PFSK-1 (cell line): Measurements from ENCODE around the gene BEND7.

Source experiments
- FOXP2 ChIP-seq: optimal IDR thresholded peaks from 2 replicates; pipeline ENCODE3; 2011; ENCODE audit warnings: borderline replicate concordance, control low read depth, inconsistent platforms; ENCODE audit not compliant: insufficient read depth; ENCODE audit errors: extremely low read length, extremely low read depth
- POLR2AphosphoS5 ChIP-seq: IDR thresholded peaks from 2 replicates; pipeline ENCODE4 v1.6.1; 2012; ENCODE audit warnings: low read depth, mild to moderate bottlenecking, control low read depth, low read length, moderate library complexity
- REST ChIP-seq, 2 experiments: IDR thresholded peaks; 2 replicates each; pipeline versions ENCODE4 v1.6.1 to v1.8.0; 2011 to 2012; ENCODE audit warnings: low read depth in 2 of 2, low read length in 2 of 2, control low read depth in 1 of 2, inconsistent platforms in 1 of 2, mild to moderate bottlenecking in 1 of 2, moderate library complexity in 1 of 2; ENCODE audit not compliant: insufficient read depth in 1 of 2
- SIN3A ChIP-seq: IDR thresholded peaks from 2 replicates; pipeline ENCODE4 v1.6.1; 2012; ENCODE audit warnings: mild to moderate bottlenecking, low read length, moderate library complexity, borderline replicate concordance; ENCODE audit not compliant: insufficient read depth
- TAF1 ChIP-seq: IDR thresholded peaks from 2 replicates; pipeline ENCODE4 v1.6.1; 2012; ENCODE audit warnings: low read length, control low read depth, borderline replicate concordance; ENCODE audit not compliant: insufficient read depth

Gene BEND7

DNA sequence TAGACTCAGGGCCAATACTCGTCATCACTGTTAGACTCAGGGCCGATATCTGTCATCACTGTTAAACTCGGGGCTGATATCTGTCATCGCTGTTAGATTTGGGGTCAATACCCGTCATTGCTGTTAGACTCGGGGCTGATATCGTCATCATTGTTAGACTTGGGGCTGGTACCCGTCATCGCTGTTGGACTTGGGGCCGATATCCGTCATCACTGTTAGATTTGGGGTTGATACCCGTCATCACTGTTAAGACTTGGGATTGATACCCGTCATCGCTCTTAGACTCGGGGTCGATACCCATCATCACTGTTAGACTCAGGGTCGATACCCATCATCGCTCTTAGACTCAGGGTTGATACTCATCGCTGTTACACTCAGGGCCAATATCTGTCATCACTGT is 56.5 kb downstream of the BEND7 start:
- TF ChIP-seq TAF1 (no peak), REST (IDR thresholded peaks at IDR 0.05; ENCODE audit: insufficient read depth in 1 of 2, low read depth in 2 of 2, low read length in 2 of 2) (no peak), FOXP2 (no peak), SIN3A (no peak), POLR2AphosphoS5 (no peak)

GRCh38 chr10:13470270-13470669 is 58.5 kb downstream of the BEND7 start:
- TF ChIP-seq REST (IDR thresholded peaks at IDR 0.05; ENCODE audit: insufficient read depth in 1 of 2, low read depth in 2 of 2, low read length in 2 of 2) (no peak), FOXP2 (no peak)

DNA sequence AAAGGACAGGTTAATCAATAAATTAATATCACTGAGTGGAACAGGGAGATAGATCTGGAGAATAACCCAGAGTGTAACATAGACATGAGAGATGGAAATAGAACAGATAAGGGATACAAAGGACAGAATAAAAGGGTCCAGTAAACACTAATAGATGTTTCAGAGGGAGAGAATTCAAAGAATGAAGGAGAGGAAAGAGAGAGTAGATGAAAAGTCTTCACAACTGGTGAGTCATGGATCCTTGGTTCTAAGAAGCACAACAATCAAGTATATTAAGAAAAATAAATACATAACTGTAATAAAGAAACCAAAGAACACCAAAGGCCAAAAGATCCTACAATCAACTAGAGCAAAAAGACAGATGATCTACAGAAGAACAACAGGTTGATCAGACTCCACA is 66.3 kb downstream of the BEND7 start:
- TF ChIP-seq SIN3A (no peak), TAF1 (no peak), POLR2AphosphoS5 (no peak), REST (IDR thresholded peaks at IDR 0.05; ENCODE audit: insufficient read depth in 1 of 2, low read depth in 2 of 2, low read length in 2 of 2) (no peak), FOXP2 (no peak)

- TF ChIP-seq TAF1 (no peak), SIN3A (no peak), FOXP2 (no peak), POLR2AphosphoS5 (no peak), REST (IDR thresholded peaks at IDR 0.05; ENCODE audit: insufficient read depth in 1 of 2, low read depth in 2 of 2, low read length in 2 of 2) (no peak)
These were observed 70.2 kb downstream of the BEND7 start for GRCh38 chr10:13458687-13459012.

DNA sequence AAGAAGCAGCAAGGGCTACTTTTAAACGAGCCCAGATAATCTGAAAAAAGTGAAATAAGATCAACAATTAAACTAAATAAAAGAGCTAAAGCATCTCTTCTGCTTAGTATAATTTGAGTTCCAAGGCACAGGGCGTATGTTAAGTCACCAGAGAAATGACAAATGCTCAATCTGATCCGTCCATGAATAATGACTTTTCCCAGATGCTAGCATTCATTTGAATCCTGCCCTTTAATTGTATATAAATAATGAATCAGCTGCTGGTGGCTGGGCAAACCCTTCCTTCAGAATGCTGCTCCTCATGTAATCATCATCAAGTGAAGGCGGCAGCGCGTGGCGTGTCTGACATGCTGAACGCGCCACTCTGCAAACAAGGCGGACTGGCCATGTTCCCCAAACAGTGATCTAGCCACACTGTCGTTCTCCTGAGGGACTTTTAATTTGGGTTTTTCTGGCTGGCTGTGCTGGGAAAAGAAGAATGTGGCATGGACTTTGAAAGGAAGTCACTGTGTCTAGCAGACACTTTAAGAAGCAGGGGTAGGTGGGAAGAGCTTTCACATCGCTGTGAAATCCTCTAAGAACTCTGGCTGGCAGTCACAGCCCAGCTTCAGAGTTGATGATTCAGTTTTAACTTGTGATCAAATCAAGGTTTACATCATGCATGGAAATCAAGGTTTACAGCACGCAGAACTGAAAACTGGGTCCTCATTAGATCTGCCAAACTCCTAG is 70.7 kb downstream of the BEND7 start:
- TF ChIP-seq TAF1 (no peak), POLR2AphosphoS5 (no peak), REST (IDR thresholded peaks at IDR 0.05; ENCODE audit: insufficient read depth in 1 of 2, low read depth in 2 of 2, low read length in 2 of 2) (no peak), FOXP2 (no peak), SIN3A (no peak)
